ENCODE data around the gene DTWD2.

DTWD2 gene

DNA sequence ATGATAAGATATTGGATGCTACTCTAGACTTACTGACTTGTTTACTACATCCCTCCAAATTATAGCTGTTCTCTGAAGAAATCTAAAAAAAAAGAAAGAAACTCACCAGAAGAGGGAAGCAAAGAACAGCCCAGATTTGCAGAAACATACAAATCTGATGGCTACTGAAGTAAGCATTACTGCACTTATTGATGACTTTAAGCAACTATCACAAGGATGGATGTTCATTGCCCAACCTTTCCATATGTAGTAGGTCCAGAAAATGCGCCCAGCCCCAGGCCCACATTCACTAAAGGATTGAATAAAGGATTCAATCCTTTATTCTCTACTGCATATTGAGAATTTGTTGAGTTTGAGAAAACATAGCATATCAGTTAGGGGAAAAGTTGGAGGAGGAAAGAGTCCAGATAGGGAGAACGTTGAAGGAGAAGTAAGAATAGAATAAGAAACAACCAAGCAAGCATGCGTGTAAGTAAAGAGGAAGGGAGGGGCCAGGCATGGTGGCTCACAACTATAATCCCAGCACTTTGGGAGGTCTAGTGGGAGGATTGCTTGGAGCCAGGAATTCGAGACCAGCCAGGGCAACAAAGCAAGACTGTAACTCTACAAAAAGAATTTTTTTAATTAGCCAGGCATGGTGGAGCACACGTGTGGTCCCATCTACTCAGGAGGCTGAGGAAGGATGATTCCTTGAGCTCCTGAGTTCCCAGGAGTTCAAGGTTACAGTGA is 33.8 kb upstream of the DTWD2 start:
- Histone ChIP-seq H3K9me2 (replicated peaks; ENCODE audit: insufficient read depth, low read length) (no peaks in the 10 kb centered on the region), H3K4me3 (ENCODE audit: low read length) (no peak overlapping the region), H2AFZ (ENCODE audit: low read length) (no peak overlapping the region), H3F3A (ENCODE audit: insufficient read depth, low read length) (no peaks in the 10 kb centered on the region), H3K36me3 (replicated peaks; ENCODE audit: insufficient read depth, low read length) (no peaks in the 10 kb centered on the region), H3K4me2 (ENCODE audit: low read depth, low read length) (no peak overlapping the region), H3K9ac (ENCODE audit: low read length) (no peak overlapping the region), H3K79me2 (ENCODE audit: low read length) (no peaks in the 10 kb centered on the region), H3K9me3 (replicated peaks; ENCODE audit: insufficient read depth, low read length) (no peaks in the 10 kb centered on the region), H4K20me1 (ENCODE audit: insufficient read depth, low read length) (no peaks in the 10 kb centered on the region), H3K27ac (ENCODE audit: low read length) (no peak overlapping the region), H3K4me1 (ENCODE audit: low read length) (no peaks in the 10 kb centered on the region), H3K27me3 (replicated peaks; ENCODE audit: insufficient read depth, low read length) (no peaks in the 10 kb centered on the region)
- DNase-seq: peak; percentile 43
- no peak for TF ChIP-seq EZH2 (optimal IDR thresholded peaks at IDR 0.05; ENCODE audit: low read depth, low read length)
- TF ChIP-seq, protein P1, sequence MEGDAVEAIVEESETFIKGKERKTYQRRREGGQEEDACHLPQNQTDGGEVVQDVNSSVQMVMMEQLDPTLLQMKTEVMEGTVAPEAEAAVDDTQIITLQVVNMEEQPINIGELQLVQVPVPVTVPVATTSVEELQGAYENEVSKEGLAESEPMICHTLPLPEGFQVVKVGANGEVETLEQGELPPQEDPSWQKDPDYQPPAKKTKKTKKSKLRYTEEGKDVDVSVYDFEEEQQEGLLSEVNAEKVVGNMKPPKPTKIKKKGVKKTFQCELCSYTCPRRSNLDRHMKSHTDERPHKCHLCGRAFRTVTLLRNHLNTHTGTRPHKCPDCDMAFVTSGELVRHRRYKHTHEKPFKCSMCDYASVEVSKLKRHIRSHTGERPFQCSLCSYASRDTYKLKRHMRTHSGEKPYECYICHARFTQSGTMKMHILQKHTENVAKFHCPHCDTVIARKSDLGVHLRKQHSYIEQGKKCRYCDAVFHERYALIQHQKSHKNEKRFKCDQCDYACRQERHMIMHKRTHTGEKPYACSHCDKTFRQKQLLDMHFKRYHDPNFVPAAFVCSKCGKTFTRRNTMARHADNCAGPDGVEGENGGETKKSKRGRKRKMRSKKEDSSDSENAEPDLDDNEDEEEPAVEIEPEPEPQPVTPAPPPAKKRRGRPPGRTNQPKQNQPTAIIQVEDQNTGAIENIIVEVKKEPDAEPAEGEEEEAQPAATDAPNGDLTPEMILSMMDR (IDR thresholded peaks at IDR 0.05; ENCODE audit: low read length): peak; percentile 63

DNA sequence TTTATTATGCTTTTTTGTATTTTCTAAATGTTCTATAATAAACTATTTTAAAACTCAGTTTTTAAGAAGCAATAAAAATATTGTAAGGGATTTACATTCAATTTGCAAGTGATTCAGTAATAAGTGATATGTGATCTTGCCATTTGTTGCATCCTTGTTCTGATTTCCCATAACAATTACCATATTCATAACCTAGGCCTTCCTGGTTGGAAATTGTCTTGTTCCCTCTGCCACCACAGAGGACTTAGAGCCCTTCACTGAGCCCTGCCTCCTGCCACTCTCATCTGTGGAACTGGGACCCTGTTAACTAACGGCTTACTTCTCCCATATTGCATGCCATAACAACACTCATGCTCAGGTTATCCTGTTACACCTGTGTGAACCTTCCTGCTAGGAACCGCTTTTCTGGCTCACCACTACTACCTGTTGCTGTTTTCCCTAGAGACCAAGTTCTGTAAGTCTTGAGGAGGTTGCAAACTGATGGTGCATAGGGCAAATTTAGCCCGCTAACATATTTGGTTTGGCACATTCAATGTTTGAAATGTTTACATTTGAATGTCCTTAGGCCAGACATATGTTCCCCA is 32.9 kb upstream of the DTWD2 start:
- DNase-seq: no peak
- no peaks in the 10 kb centered on the region for H3K4me1 ChIP-seq (ENCODE audit: low read length)
- H3K36me3 ChIP-seq (replicated peaks; ENCODE audit: insufficient read depth, low read length): no peaks in the 10 kb centered on the region
- H3K79me2 ChIP-seq (ENCODE audit: low read length): no peaks in the 10 kb centered on the region
- H3K4me3 ChIP-seq (ENCODE audit: low read length): no peak overlapping the region
- H2AFZ ChIP-seq (ENCODE audit: low read length): no peak overlapping the region
- H3K4me2 ChIP-seq (ENCODE audit: low read depth, low read length): no peak overlapping the region
- H4K20me1 ChIP-seq (ENCODE audit: insufficient read depth, low read length): no peaks in the 10 kb centered on the region
- TF ChIP-seq EZH2 (optimal IDR thresholded peaks at IDR 0.05; ENCODE audit: low read depth, low read length) (no peak), EZH2phosphoT487 (IDR thresholded peaks at IDR 0.05; ENCODE audit: low read length) (no peak)
- H3K9me3 ChIP-seq (replicated peaks; ENCODE audit: insufficient read depth, low read length): no peaks in the 10 kb centered on the region
- H3K27me3 ChIP-seq (replicated peaks; ENCODE audit: insufficient read depth, low read length): no peaks in the 10 kb centered on the region
- H3K9me2 ChIP-seq (replicated peaks; ENCODE audit: insufficient read depth, low read length): no peaks in the 10 kb centered on the region
- no peaks in the 10 kb centered on the region for H3F3A ChIP-seq (ENCODE audit: insufficient read depth, low read length)
- H3K27ac ChIP-seq (ENCODE audit: low read length): no peak overlapping the region
- H3K9ac ChIP-seq (ENCODE audit: low read length): no peak overlapping the region

DNA sequence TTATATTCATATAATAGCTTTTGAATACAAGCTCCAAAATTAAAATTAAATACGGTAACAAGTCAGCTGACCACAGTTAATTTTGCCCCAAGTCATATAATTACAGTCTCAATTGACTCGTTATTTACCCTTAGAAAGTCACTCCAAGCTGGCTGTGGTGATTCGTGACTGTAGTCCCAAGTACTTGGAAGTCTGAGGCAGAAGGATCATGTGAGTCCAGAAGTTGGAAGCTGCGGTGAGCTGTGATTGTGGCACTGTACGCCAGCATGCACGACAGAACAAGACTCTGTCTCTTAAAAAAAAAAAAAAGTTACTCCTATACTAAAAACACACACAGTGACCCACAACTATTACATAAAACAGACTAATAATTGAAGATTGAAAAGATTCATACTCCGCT is 31.6 kb upstream of the DTWD2 start:
- Histone ChIP-seq H3K9me3 (replicated peaks; ENCODE audit: insufficient read depth, low read length) (no peaks in the 10 kb centered on the region), H3K4me3 (ENCODE audit: low read length) (no peak overlapping the region), H3K9ac (ENCODE audit: low read length) (no peak overlapping the region), H3K36me3 (replicated peaks; ENCODE audit: insufficient read depth, low read length) (no peaks in the 10 kb centered on the region), H2AFZ (ENCODE audit: low read length) (no peak overlapping the region), H3K79me2 (ENCODE audit: low read length) (no peaks in the 10 kb centered on the region), H3K9me2 (replicated peaks; ENCODE audit: insufficient read depth, low read length) (no peaks in the 10 kb centered on the region), H3K27ac (ENCODE audit: low read length) (no peak overlapping the region), H4K20me1 (ENCODE audit: insufficient read depth, low read length) (no peaks in the 10 kb centered on the region), H3K4me1 (ENCODE audit: low read length) (no peaks in the 10 kb centered on the region), H3K4me2 (ENCODE audit: low read depth, low read length) (no peak overlapping the region), H3K27me3 (replicated peaks; ENCODE audit: insufficient read depth, low read length) (no peaks in the 10 kb centered on the region), H3F3A (ENCODE audit: insufficient read depth, low read length) (no peaks in the 10 kb centered on the region)
- TF ChIP-seq EZH2phosphoT487 (IDR thresholded peaks at IDR 0.05; ENCODE audit: low read length) (no peak), EZH2 (optimal IDR thresholded peaks at IDR 0.05; ENCODE audit: low read depth, low read length) (no peak)
- DNase-seq: no peak

DNA sequence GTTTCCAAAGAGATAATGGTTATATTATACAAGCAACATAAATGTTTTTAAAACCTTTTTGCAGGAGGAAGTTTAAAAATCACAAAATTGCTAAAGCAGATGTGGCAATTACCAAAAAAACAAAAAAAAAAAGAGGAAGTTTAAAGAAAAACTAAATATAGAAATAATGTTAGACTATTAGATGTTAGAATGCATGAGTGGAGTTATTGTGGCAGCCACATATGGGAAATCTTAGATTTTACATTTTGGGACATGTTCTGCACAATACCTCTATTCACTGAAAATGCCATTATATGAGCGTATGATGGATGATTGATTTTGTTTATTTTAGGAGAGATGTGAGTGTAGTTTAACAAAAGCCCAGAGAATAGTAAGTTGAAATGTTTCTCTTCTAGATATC is 31.2 kb upstream of the DTWD2 start:
- no peaks in the 10 kb centered on the region for H3K27me3 ChIP-seq (replicated peaks; ENCODE audit: insufficient read depth, low read length)
- H3K9me2 ChIP-seq (replicated peaks; ENCODE audit: insufficient read depth, low read length): no peaks in the 10 kb centered on the region
- H3K79me2 ChIP-seq (ENCODE audit: low read length): no peaks in the 10 kb centered on the region
- no peaks in the 10 kb centered on the region for H4K20me1 ChIP-seq (ENCODE audit: insufficient read depth, low read length)
- H3K4me3 ChIP-seq (ENCODE audit: low read length): no peak overlapping the region
- no peaks in the 10 kb centered on the region for H3K9me3 ChIP-seq (replicated peaks; ENCODE audit: insufficient read depth, low read length)
- H3K27ac ChIP-seq (ENCODE audit: low read length): no peak overlapping the region
- H3K4me2 ChIP-seq (ENCODE audit: low read depth, low read length): no peak overlapping the region
- no peak overlapping the region for H2AFZ ChIP-seq (ENCODE audit: low read length)
- H3K4me1 ChIP-seq (ENCODE audit: low read length): no peaks in the 10 kb centered on the region
- H3K9ac ChIP-seq (ENCODE audit: low read length): no peak overlapping the region
- DNase-seq: no peak
- no peaks in the 10 kb centered on the region for H3F3A ChIP-seq (ENCODE audit: insufficient read depth, low read length)
- H3K36me3 ChIP-seq (replicated peaks; ENCODE audit: insufficient read depth, low read length): no peaks in the 10 kb centered on the region
- TF ChIP-seq EZH2 (optimal IDR thresholded peaks at IDR 0.05; ENCODE audit: low read depth, low read length) (no peak), EZH2phosphoT487 (IDR thresholded peaks at IDR 0.05; ENCODE audit: low read length) (no peak)
- TF ChIP-seq, protein P1 (IDR thresholded peaks at IDR 0.05; ENCODE audit: low read length): no peak

Data from MM.1S (cell line).